ENCODE results near the gene IRF2BPL. TPM values are rescaled to one million over a fixed set of nuclear protein-coding genes. Genes with fewer than 3 reads are reported as not detected.

Gene IRF2BPL
- total and polyA plus RNA-seq, 5 donors from 2014 or later = 2.2 to 48.9 (median 4.8) TPM

DNA sequence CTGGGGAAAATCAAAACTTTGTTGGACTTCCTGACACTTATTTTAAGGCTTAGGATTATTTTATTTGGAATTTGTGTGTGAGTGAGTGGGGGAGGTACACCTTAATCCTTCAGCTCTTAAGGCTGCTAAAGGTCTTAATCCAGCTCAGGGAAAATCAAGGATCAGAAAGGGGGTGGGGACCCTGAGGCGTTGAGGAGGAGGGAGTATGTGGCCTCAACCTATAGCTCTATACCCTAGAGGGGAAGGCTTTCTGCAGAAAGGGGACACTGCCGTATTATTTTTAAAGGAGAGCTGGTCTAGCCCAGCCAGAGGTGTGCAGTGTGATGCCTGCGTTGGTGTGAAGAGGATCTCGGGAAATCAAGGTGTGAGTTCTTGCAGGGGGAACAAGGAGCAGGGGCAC is 20.0 kb downstream of the IRF2BPL start:
- ATAC-seq (ENCODE audit: low read depth in 2 of 2) (no peak), DNase-seq (no peak)
- no peaks in the 10 kb centered on the region for H3K9me3 ChIP-seq (ENCODE audit: control insufficient read depth in 2 of 2, low read length in 2 of 2)
- peaks cover 13% of the 10 kb centered on the region for H3K4me1 ChIP-seq (ENCODE audit: control insufficient read depth, insufficient read depth, low read length, poor library complexity, severe bottlenecking)
- no peaks in the 10 kb centered on the region for H3K27me3 ChIP-seq (ENCODE audit: control insufficient read depth, insufficient read depth, low read length)
- H3K36me3 ChIP-seq (ENCODE audit: control insufficient read depth, insufficient read depth, low read length) = no peaks in the 10 kb centered on the region
- H3K4me3 ChIP-seq (ENCODE audit: low read depth, low read length) = no peak overlapping the region
- Mint-ChIP-seq H3K36me3 (no peaks in the 10 kb centered on the region), H3K27ac (no peak overlapping the region), H3K9me3 (peaks cover 0 to 2% (median 0%) of the 10 kb centered on the region in 7 donors), H3K27me3 (peaks cover 4% of the 10 kb centered on the region), H3K4me1 (peaks cover 4 to 30% (median 18%) of the 10 kb centered on the region in 4 donors), H3K4me3 (no peak overlapping the region)
- no peak overlapping the region for H3K27ac ChIP-seq (ENCODE audit: insufficient read depth, low read length, poor library complexity, severe bottlenecking)

DNA sequence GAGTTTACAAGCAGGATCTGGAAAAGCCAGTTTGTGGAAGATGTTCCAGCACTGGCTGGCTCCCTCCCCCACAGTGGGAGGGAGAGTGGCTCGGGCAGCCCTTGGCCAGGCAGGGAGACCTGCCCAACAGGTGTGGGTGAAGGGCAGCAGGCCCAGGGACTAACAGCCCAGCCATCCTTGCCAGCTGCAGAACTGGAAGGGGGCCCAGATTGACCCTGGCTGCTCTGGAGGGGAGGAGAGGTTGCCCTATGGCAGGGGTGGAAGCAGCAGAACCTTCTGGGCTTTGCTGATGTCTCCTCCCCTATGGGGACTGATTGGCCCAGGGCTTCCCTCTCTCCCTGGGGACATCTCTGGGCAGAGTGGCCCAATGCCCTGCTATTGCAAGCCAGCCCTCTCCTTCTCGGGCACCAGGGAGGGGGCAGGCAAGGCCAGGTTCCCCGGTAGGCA is 20.5 kb downstream of the IRF2BPL start:
- H3K4me1 Mint-ChIP-seq = peaks cover 4 to 30% (median 18%) of the 10 kb centered on the region in 4 donors
- no peak overlapping the region for H3K4me3 Mint-ChIP-seq
- no peak overlapping the region for H3K27ac ChIP-seq (ENCODE audit: insufficient read depth, low read length, poor library complexity, severe bottlenecking)
- H3K36me3 Mint-ChIP-seq = no peaks in the 10 kb centered on the region
- ATAC-seq (ENCODE audit: low read depth in 2 of 2) (no peak), DNase-seq (no peak)
- no peak overlapping the region for H3K4me3 ChIP-seq (ENCODE audit: low read depth, low read length)
- no peaks in the 10 kb centered on the region for H3K27me3 ChIP-seq (ENCODE audit: control insufficient read depth, insufficient read depth, low read length)
- no peaks in the 10 kb centered on the region for H3K36me3 ChIP-seq (ENCODE audit: control insufficient read depth, insufficient read depth, low read length)
- no peak overlapping the region for H3K27ac Mint-ChIP-seq
- H3K9me3 ChIP-seq (ENCODE audit: control insufficient read depth in 2 of 2, low read length in 2 of 2) = no peaks in the 10 kb centered on the region
- H3K4me1 ChIP-seq (ENCODE audit: control insufficient read depth, insufficient read depth, low read length, poor library complexity, severe bottlenecking) = peaks cover 13% of the 10 kb centered on the region
- H3K27me3 Mint-ChIP-seq = peaks cover 4% of the 10 kb centered on the region
- peaks cover 0 to 2% (median 0%) of the 10 kb centered on the region in 7 donors for H3K9me3 Mint-ChIP-seq

DNA sequence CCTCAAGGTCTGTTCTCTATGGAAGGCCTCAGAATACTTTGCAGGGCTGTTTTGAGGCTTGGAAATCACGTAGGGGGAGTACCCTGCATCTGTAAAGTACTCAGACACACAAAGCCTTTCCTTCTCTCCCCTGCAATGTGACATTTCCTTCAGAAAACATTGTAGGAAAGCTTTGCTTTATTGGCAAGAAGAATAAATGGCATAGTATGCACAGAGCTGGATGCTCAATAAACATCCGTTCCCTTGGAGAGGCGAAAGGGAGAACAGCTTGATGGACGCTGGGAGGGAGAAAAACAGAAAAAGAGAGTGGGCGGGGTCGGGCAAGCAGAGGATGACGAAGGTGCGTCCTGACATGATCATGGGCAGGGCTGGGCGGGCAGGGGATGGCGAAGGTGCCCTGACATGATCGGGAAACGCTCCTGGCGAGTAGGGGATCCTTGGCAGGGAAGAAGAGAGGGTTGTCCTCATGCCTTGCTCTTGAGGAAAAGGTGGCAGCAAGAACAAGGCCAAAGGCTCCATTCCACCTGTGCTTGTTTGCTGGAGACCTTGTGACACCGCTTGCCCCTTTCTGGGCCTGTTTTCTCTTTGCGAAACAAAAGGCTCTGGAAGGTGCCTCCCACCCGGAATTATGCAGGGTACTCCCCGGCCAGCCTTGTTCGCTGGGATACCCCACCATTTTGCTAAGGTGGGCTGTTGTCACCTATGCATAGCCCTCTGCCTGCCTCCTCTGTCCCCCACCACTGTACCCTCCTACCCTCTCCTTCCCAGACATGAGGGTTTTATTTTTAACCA is 21.1 kb downstream of the IRF2BPL start:
- Mint-ChIP-seq H3K27ac (peak overlapping the region in 1 of 3 donors; percentile 38), H3K4me1 (peaks cover 4 to 24% (median 15%) of the 10 kb centered on the region in 4 donors), H3K4me3 (peak overlapping the region in 1 of 4 donors; percentile 43), H3K36me3 (no peaks in the 10 kb centered on the region), H3K9me3 (peaks cover 0 to 3% (median 0%) of the 10 kb centered on the region in 7 donors), H3K27me3 (peaks cover 4% of the 10 kb centered on the region)
- ATAC-seq (ENCODE audit: low read depth in 2 of 2) (no peak), DNase-seq (no peak)
- H3K4me3 ChIP-seq (ENCODE audit: low read depth, low read length) = no peak overlapping the region
- no peaks in the 10 kb centered on the region for H3K9me3 ChIP-seq (ENCODE audit: control insufficient read depth in 2 of 2, low read length in 2 of 2)
- no peaks in the 10 kb centered on the region for H3K27me3 ChIP-seq (ENCODE audit: control insufficient read depth, insufficient read depth, low read length)
- H3K36me3 ChIP-seq (ENCODE audit: control insufficient read depth, insufficient read depth, low read length) = no peaks in the 10 kb centered on the region
- H3K27ac ChIP-seq (ENCODE audit: insufficient read depth, low read length, poor library complexity, severe bottlenecking) = no peak overlapping the region
- H3K4me1 ChIP-seq (ENCODE audit: control insufficient read depth, insufficient read depth, low read length, poor library complexity, severe bottlenecking) = peaks cover 13% of the 10 kb centered on the region

DNA sequence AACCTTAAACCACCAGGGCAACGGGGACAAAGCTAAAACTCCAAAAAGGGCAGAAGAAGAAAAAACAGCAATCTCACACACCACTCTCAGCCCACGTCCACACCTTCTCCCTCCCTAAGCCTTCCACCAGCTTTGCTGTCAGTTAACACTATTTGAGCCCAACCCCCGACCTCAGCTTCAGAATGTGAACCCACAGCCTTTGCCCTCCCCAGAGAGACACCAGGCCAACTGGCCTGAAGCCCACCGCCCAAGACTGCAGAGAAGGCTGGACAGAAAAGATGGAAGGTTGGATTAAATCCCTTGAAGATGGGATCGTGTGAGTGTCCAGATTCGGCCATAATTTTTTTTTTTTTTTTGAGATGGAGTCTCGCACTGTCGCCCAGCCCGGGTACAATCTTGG is 22.4 kb downstream of the IRF2BPL start:
- peaks cover 0 to 3% (median 0%) of the 10 kb centered on the region in 7 donors for H3K9me3 Mint-ChIP-seq

DNA sequence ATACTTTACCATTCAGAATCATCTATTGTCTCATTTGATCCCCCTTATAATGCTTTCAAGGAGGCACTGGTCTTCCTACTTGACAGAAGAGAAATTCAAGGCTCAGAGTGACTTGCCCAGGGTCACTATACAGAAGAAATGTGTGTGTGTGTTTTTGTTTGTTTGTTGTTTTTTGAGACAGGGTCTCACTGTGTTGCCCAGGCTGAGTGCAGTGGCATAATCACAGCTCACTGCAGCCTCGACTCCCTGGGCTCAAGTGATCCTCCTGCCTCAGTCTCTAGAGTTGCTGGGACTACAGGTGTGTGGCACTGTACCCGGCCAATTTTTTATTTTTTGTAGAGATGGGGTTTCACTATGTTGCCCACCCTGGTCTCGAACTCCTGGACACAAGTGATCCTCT is 22.9 kb downstream of the IRF2BPL start:
- peaks cover 0 to 9% (median 5%) of the 10 kb centered on the region in 4 donors for H3K4me1 Mint-ChIP-seq
- no peak for ATAC-seq (ENCODE audit: low read depth in 2 of 2)
- Histone ChIP-seq H3K27ac (ENCODE audit: insufficient read depth, low read length, poor library complexity, severe bottlenecking) (no peak overlapping the region), H3K36me3 (ENCODE audit: control insufficient read depth, insufficient read depth, low read length) (no peaks in the 10 kb centered on the region), H3K4me3 (ENCODE audit: low read depth, low read length) (no peak overlapping the region), H3K4me1 (ENCODE audit: control insufficient read depth, insufficient read depth, low read length, poor library complexity, severe bottlenecking) (no peaks in the 10 kb centered on the region), H3K27me3 (ENCODE audit: control insufficient read depth, insufficient read depth, low read length) (no peaks in the 10 kb centered on the region), H3K9me3 (ENCODE audit: control insufficient read depth in 2 of 2, low read length in 2 of 2) (no peaks in the 10 kb centered on the region)
- H3K9me3 Mint-ChIP-seq = peaks cover 0 to 4% (median 0%) of the 10 kb centered on the region in 7 donors
- H3K27ac Mint-ChIP-seq = no peak overlapping the region
- H3K4me3 Mint-ChIP-seq = no peak overlapping the region
- no peaks in the 10 kb centered on the region for H3K36me3 Mint-ChIP-seq
- H3K27me3 Mint-ChIP-seq = peaks cover 4% of the 10 kb centered on the region
- DNase-seq = no peak

More for the DNA sequence above, 22.4 kb downstream of the IRF2BPL start:
- ATAC-seq (ENCODE audit: low read depth in 2 of 2) (no peak), DNase-seq (no peak)
- Mint-ChIP-seq H3K36me3 (no peaks in the 10 kb centered on the region), H3K27ac (peak overlapping the region in 1 of 3 donors; percentile 21), H3K27me3 (peaks cover 4% of the 10 kb centered on the region), H3K4me3 (no peak overlapping the region), H3K4me1 (peaks cover 2 to 11% (median 6%) of the 10 kb centered on the region in 4 donors)
- Histone ChIP-seq H3K4me1 (ENCODE audit: control insufficient read depth, insufficient read depth, low read length, poor library complexity, severe bottlenecking) (peaks cover 4% of the 10 kb centered on the region), H3K27ac (ENCODE audit: insufficient read depth, low read length, poor library complexity, severe bottlenecking) (no peak overlapping the region), H3K27me3 (ENCODE audit: control insufficient read depth, insufficient read depth, low read length) (no peaks in the 10 kb centered on the region), H3K4me3 (ENCODE audit: low read depth, low read length) (no peak overlapping the region), H3K36me3 (ENCODE audit: control insufficient read depth, insufficient read depth, low read length) (no peaks in the 10 kb centered on the region), H3K9me3 (ENCODE audit: control insufficient read depth in 2 of 2, low read length in 2 of 2) (no peaks in the 10 kb centered on the region)

DNA sequence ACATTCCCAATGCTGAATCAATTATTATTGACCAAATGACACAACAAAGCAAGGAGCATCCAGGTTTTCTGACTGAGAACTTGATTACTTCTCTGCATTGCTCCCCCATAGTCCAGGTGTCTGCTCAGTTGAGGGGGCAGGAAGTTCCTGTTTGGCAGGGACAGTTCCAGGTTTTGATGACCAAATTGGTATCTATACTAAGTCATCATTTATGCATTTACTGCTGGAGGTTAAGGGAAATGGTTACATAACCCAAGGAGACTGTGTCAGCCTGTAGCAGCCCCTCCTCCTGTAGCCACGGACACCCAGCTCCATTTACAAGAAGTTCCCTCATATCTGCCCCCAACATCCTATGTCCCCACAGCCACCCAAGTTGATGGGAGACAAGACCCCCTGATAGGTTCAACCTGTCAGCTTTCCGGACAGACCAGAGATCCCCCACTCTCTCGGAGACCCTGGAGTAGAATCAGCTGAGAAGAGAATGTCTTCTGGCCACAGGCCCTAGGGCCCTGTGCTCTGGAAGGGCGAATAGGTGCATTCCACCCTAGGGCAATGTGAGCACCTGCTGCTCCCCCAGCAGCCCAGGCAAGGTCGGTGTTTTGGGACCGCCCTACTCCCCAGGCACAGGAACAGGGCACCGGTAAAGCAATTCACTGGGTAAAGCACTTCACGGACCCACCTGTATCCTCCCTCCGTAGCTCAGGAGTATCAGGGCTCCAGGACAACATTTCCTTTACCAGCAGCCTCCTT is 23.6 kb downstream of the IRF2BPL start:
- H3K27me3 Mint-ChIP-seq = peaks cover 4% of the 10 kb centered on the region
- no peaks in the 10 kb centered on the region for H3K9me3 ChIP-seq (ENCODE audit: control insufficient read depth in 2 of 2, low read length in 2 of 2)
- no peaks in the 10 kb centered on the region for H3K4me1 ChIP-seq (ENCODE audit: control insufficient read depth, insufficient read depth, low read length, poor library complexity, severe bottlenecking)
- H3K36me3 ChIP-seq (ENCODE audit: control insufficient read depth, insufficient read depth, low read length) = no peaks in the 10 kb centered on the region
- no peak for DNase-seq
- peaks cover 0 to 10% (median 4%) of the 10 kb centered on the region in 4 donors for H3K4me1 Mint-ChIP-seq
- no peak overlapping the region for H3K27ac Mint-ChIP-seq
- H3K4me3 ChIP-seq (ENCODE audit: low read depth, low read length) = no peak overlapping the region
- H3K27me3 ChIP-seq (ENCODE audit: control insufficient read depth, insufficient read depth, low read length) = no peaks in the 10 kb centered on the region
- ATAC-seq (ENCODE audit: low read depth in 2 of 2) = no peak
- H3K4me3 Mint-ChIP-seq = no peak overlapping the region
- H3K9me3 Mint-ChIP-seq = peaks cover 0 to 3% (median 0%) of the 10 kb centered on the region in 7 donors
- no peak overlapping the region for H3K27ac ChIP-seq (ENCODE audit: insufficient read depth, low read length, poor library complexity, severe bottlenecking)
- no peaks in the 10 kb centered on the region for H3K36me3 Mint-ChIP-seq

DNA sequence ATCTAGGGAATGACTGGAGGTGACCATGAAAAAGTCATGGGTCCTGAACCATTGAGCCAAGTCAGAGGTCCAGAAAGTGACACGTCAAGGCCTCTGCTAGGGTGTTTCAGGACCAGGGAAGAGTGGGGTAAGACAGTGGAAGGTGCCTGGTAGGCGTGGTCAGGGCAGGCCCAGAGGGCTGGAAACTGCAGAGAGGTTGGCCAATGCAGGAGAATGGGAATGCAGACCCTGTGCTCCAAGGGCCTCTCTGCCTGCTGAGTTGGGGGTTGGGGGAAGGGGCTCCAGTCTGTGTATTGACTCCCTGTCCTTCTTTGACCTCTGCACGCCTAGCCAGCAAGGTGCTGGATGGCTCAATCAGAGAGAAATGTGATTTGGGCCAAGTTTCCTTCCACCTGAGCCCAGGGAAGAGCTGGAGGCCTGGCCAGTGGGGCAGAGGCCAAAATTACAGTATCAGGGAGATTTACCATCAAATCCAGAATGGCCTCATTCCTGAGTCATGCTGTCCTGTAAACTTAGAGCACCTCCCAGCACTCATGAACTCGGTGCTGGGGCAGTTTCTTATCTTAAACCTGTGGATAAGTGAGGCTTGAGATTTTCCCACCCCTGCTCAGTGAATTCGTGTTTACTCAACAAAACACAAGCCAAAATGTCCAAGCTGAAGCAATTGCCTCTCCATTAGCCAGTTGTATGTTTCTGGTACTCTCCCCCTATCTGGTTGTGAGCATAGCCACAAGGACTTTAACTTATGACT is 24.4 kb downstream of the IRF2BPL start:
- Histone ChIP-seq H3K36me3 (ENCODE audit: control insufficient read depth, insufficient read depth, low read length) (no peaks in the 10 kb centered on the region), H3K9me3 (ENCODE audit: control insufficient read depth in 2 of 2, low read length in 2 of 2) (no peaks in the 10 kb centered on the region), H3K27me3 (ENCODE audit: control insufficient read depth, insufficient read depth, low read length) (no peaks in the 10 kb centered on the region), H3K27ac (ENCODE audit: insufficient read depth, low read length, poor library complexity, severe bottlenecking) (no peak overlapping the region), H3K4me1 (ENCODE audit: control insufficient read depth, insufficient read depth, low read length, poor library complexity, severe bottlenecking) (no peaks in the 10 kb centered on the region), H3K4me3 (ENCODE audit: low read depth, low read length) (no peak overlapping the region)
- Mint-ChIP-seq H3K9me3 (peaks cover 0 to 2% (median 0%) of the 10 kb centered on the region in 7 donors), H3K4me1 (peaks cover 0 to 10% (median 3%) of the 10 kb centered on the region in 4 donors), H3K4me3 (no peak overlapping the region), H3K27ac (no peak overlapping the region), H3K36me3 (no peaks in the 10 kb centered on the region), H3K27me3 (peaks cover 4% of the 10 kb centered on the region)
- no peak for ATAC-seq (ENCODE audit: low read depth in 2 of 2)
- no peak for DNase-seq

Measured in CD4-positive, CD25-positive, alpha-beta regulatory T cell (primary cell).